SH-SY5Y (cell line): Measurements from ENCODE around the gene TEDDM1.

Experiments
- GATA2 ChIP-seq: IDR thresholded peaks from 2 replicates; pipeline ENCODE4 v1.6.1; 2011; ENCODE audit warnings: mild to moderate bottlenecking, low read depth, low read length
- GATA3 ChIP-seq: IDR thresholded peaks from 2 replicates; pipeline ENCODE4 v1.6.1; 2011; ENCODE audit warnings: low read depth, mild to moderate bottlenecking, low read length, moderate library complexity

GRCh38 chr1:182450087-182450486 lies 49.6 kb upstream of the TEDDM1 start, which contains the start of gene RGSL1:
- TF ChIP-seq GATA3 (no peak), GATA2 (no peak)
